HG03060 (cell line): ENCODE results near the gene BCOR.

Experiments used
- ATAC-seq: cut with Tn5 transposase; IDR thresholded peaks from one replicate; pipeline ENCODE4 v1.9.1; 2021; ENCODE audit warnings: low read depth, moderate number of reproducible peaks; ENCODE audit not compliant: unreplicated experiment

BCOR gene

GRCh38 chrX:40068048-40068447 is 29.7 kb downstream of the BCOR start:
- no peak for ATAC-seq

- ATAC-seq, result no peak
Measured at GRCh38 chrX:40066700-40067099, 31.1 kb downstream of the BCOR start.

GRCh38 chrX:40065296-40066046 is 32.3 kb downstream of the BCOR start:
- no peak for ATAC-seq

- no peak for ATAC-seq
Measured at GRCh38 chrX:40064055-40064597, 33.6 kb downstream of the BCOR start.

GRCh38 chrX:40063555-40063954 is 34.2 kb downstream of the BCOR start:
- no peak for ATAC-seq

GRCh38 chrX:40062525-40063155 is 35.1 kb downstream of the BCOR start:
- no peak for ATAC-seq

- ATAC-seq, result no peak
Measured at GRCh38 chrX:40061871-40062524, 35.8 kb downstream of the BCOR start.

- ATAC-seq, result no peak
Measured at GRCh38 chrX:40061005-40061404, 36.8 kb downstream of the BCOR start.

- ATAC-seq, result no peak
Measured at GRCh38 chrX:40060356-40060845, 37.4 kb downstream of the BCOR start.

- no peak for ATAC-seq
Measured at GRCh38 chrX:40058719-40059118, 39.0 kb downstream of the BCOR start.

GRCh38 chrX:40057405-40057804 is 40.4 kb downstream of the BCOR start:
- no peak for ATAC-seq

GRCh38 chrX:40056420-40056819 is 41.3 kb downstream of the BCOR start:
- no peak for ATAC-seq

- no peak for ATAC-seq
Measured at GRCh38 chrX:40055495-40055894, 42.3 kb downstream of the BCOR start.

- ATAC-seq, result no peak
Measured at GRCh38 chrX:40054793-40055192, 43.0 kb downstream of the BCOR start.

GRCh38 chrX:40050532-40050931 is 47.2 kb downstream of the BCOR start:
- no peak for ATAC-seq

GRCh38 chrX:40049084-40049641 is 48.6 kb downstream of the BCOR start:
- ATAC-seq, result no peak

GRCh38 chrX:40047485-40047884 is 50.3 kb downstream of the BCOR start:
- ATAC-seq, result no peak

GRCh38 chrX:40043895-40044294 is 53.9 kb downstream of the BCOR start:
- no peak for ATAC-seq

GRCh38 chrX:40041915-40042314 is 55.8 kb downstream of the BCOR start:
- ATAC-seq, result no peak

GRCh38 chrX:40040686-40041461 is 56.9 kb downstream of the BCOR start:
- no peak for ATAC-seq
